Smooth muscle cell (in vitro differentiated cells): ENCODE results near the gene PLA2G4D. TPM values are rescaled to one million over a fixed set of nuclear protein-coding genes. Genes with fewer than 3 reads are reported as not detected.

Experiments used
- DNase-seq: peaks from one replicate; lab custom pipeline; 2025; ENCODE audit not compliant: unreplicated experiment; lab: John Stamatoyannopoulos, UW
- H2AFZ ChIP-seq: fragments of 200-600 bp; sonication (generic); 2 replicates; pipeline ENCODE4 v1.6.0; 2016; ENCODE audit warnings: antibody characterized with exemption, low read depth, mild to moderate bottlenecking
- H3F3A ChIP-seq: fragments of 200-600 bp; sonication (generic); 2 replicates; pipeline ENCODE4 v1.6.0; 2017; ENCODE audit warnings: antibody characterized with exemption, low read depth
- H3K27ac ChIP-seq: fragments of 200-600 bp; sonication (generic); 2 replicates; pipeline ENCODE4 v1.5.1; 2016; ENCODE audit warnings: low read depth, mild to moderate bottlenecking
- H3K27me3 ChIP-seq: fragments of 200-600 bp; sonication (generic); 2 replicates; pipeline ENCODE4 v1.6.1; 2016; ENCODE audit warnings: low read depth, mild to moderate bottlenecking
- H3K36me3 ChIP-seq: fragments of 200-600 bp; sonication (generic); 2 replicates; pipeline ENCODE4 v1.5.1; 2016; ENCODE audit warnings: low read depth
- H3K4me1 ChIP-seq: fragments of 200-600 bp; sonication (generic); 2 replicates; pipeline ENCODE4 v1.5.1; 2016; ENCODE audit warnings: low read depth
- H3K4me2 ChIP-seq: fragments of 200-600 bp; sonication (generic); 2 replicates; pipeline ENCODE4 v1.6.0; 2016; ENCODE audit warnings: mild to moderate bottlenecking
- H3K4me3 ChIP-seq: fragments of 200-600 bp; sonication (generic); 2 replicates; pipeline ENCODE4 v1.5.1; 2016; ENCODE audit warnings: mild to moderate bottlenecking
- H3K79me2 ChIP-seq: fragments of 200-600 bp; sonication (generic); 2 replicates; pipeline ENCODE4 v1.6.0; 2016; ENCODE audit warnings: low read depth, mild to moderate bottlenecking
- H3K9ac ChIP-seq: fragments of 200-600 bp; sonication (generic); 2 replicates; pipeline ENCODE4 v1.6.0; 2016; ENCODE audit warnings: low read depth
- H3K9me3 ChIP-seq: fragments of 200-600 bp; sonication (generic); replicated peaks from 2 replicates; pipeline ENCODE4 v1.5.1; 2016; ENCODE audit warnings: low read depth
- H4K20me1 ChIP-seq: fragments of 200-600 bp; sonication (generic); 2 replicates; pipeline ENCODE4 v1.6.0; 2016; ENCODE audit warnings: low read depth
- WGBS: methylation state at CpG from one replicate; pipeline ENCODE4 v1.1.7; 2016; ENCODE audit warnings: low lambda C conversion rate; 5-methylcytosine and 5-hydroxymethylcytosine counted together
- polyA plus RNA-seq: library from polyadenylated mRNA; unstranded; fragments of >200 nt; fragmentation: Nextera tagmentation; extraction: Ambion mirVana; gene quantifications from 2 replicates; pipeline ENCODE4 v1.2.1, GENCODE V29; 2016
- total RNA-seq: library from RNA; depleted of rRNA; stranded (reverse); fragments of >200 nt; gene quantifications from 2 replicates; pipeline ENCODE4 v1.2.3, GENCODE V29; 2014
- TF ChIP-seq, protein P1 (sequence below): fragments of 200-600 bp; sonication (generic); IDR thresholded peaks from 2 replicates; pipeline ENCODE4 v1.5.1; 2017; ENCODE audit warnings: borderline replicate concordance, mild to moderate bottlenecking, antibody characterized with exemption; ENCODE audit not compliant: insufficient read depth, poor library complexity, severe bottlenecking

Gene PLA2G4D
- total and polyA plus RNA-seq, 2 experiments from 2014 or later: 0.17 to 0.36 TPM

DNA sequence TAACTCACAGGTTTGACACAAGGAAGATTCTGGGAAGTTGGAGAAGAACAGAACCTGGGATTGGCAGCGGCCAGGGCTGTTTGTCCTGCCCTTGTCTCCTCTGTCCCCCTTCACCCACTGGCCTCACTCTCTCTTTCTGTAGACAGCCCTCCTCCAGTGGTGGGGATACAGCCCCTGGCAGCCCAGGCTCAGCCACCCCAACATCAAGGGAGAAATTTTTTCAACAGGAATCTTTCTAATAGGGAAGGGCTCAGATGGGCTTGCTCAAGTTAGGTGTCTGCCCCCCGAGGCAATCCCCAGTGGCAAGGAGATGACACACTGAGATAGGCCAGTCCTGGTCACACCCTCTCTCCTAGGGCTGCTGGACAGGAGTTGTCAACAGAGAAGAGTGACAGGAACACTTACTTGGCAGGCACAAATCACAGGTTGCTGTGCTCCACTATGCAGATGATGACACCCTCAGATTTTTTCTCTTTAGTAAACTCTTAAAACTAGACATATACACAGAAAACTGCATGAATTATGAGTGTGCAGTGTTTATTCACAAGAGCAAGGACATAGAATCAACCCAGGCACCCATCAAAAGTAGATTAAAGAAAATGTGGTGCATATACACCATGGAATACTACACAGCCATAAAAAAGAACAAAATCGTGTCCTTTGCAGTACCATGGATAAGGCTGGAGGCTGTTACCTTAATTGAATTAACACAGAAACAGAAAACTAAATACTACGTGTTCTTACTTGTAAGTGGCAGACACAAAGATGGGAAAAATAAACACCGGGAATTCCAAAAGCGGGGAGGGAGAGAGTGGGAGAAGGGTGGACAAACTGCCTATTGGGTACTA lies 36.3 kb downstream of the PLA2G4D start:
- TF ChIP-seq, protein P1, sequence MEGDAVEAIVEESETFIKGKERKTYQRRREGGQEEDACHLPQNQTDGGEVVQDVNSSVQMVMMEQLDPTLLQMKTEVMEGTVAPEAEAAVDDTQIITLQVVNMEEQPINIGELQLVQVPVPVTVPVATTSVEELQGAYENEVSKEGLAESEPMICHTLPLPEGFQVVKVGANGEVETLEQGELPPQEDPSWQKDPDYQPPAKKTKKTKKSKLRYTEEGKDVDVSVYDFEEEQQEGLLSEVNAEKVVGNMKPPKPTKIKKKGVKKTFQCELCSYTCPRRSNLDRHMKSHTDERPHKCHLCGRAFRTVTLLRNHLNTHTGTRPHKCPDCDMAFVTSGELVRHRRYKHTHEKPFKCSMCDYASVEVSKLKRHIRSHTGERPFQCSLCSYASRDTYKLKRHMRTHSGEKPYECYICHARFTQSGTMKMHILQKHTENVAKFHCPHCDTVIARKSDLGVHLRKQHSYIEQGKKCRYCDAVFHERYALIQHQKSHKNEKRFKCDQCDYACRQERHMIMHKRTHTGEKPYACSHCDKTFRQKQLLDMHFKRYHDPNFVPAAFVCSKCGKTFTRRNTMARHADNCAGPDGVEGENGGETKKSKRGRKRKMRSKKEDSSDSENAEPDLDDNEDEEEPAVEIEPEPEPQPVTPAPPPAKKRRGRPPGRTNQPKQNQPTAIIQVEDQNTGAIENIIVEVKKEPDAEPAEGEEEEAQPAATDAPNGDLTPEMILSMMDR: no peak
- Histone ChIP-seq H3K4me3 (no peak overlapping the region), H2AFZ (no peak overlapping the region), H3K9me3 (no peaks in the 10 kb centered on the region), H3K79me2 (no peaks in the 10 kb centered on the region), H3F3A (no peaks in the 10 kb centered on the region), H3K4me1 (no peaks in the 10 kb centered on the region), H3K9ac (peak overlapping the region; percentile 69), H3K4me2 (peak overlapping the region; percentile 6), H3K36me3 (no peaks in the 10 kb centered on the region), H4K20me1 (no peaks in the 10 kb centered on the region), H3K27me3 (peaks cover 4% of the 10 kb centered on the region), H3K27ac (peak overlapping the region; percentile 88)
- no peak for DNase-seq
- WGBS: 88% methylated on average over 6 of the region's 6 CpGs

DNA sequence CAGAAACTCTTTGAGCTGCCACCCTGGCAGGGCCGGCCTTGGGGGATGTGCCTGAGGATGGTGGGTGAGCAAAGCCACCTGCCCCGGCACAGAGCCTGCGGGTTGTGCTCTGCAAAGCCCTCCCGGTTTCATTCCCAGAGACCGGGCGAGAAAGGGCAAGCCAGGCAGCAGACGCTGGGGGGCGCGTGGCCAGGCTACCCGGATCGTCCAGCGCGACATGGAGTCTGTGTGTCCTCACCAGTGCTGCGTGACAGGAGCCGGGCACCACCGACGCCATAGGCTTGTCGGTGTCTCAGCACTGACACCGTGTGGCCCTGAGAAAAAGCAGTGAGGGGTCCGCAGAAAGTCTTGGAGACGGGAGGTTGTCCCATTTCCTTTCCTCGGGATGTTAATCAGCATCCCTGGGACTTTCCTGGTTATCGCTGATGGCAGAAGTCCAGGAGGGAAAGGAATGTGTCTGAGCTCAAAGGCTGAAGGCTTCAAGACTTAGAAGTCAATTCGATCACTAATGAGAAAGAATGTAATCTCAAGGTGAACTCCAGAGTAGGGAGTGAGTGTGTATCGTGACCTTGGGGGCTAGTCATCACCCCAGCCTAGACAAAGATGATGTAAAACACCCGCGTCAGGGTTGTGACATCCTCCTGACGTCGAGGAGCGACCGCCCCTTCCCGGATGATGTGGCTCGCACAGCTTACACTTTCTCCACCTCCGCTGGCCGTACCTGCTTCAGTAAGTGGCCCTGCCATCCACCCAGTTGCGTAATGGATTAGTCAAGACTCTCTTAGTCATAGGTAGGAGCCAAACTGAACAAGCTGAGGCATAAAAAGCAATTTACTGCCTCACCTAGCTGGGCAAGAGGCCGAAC lies 37.2 kb downstream of the PLA2G4D start:
- WGBS: 22% methylated on average over 37 of the region's 37 CpGs

DNA sequence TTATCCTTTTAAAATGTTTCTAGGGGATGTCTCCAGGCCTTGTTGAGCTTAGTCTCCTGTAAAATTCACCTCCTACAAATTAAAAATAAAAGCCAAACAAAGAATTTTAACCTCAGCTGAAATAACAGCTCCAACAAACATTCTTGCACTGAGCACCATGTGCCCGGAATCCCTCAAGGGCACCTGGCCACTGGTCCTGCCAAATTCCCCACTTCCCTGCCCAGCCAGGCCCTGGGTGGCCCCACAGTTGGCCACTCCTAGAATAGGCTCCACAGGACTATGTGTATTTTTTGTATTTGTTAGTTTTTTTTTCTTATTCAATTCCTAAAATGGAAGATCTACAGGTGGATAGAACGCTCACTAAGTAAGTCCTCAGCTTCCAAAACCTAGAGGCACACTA lies 40.4 kb downstream of the PLA2G4D start:
- DNase-seq: no peak

More for the DNA sequence above, 37.2 kb downstream of the PLA2G4D start:
- H3F3A ChIP-seq: no peaks in the 10 kb centered on the region
- no peaks in the 10 kb centered on the region for H3K36me3 ChIP-seq
- no peaks in the 10 kb centered on the region for H3K9me3 ChIP-seq
- H3K27me3 ChIP-seq: peaks cover 4% of the 10 kb centered on the region
- peak; percentile 53 for DNase-seq
- peak overlapping the region; percentile 69 for H3K9ac ChIP-seq
- peak overlapping the region; percentile 34 for H3K4me3 ChIP-seq
- TF ChIP-seq, protein P1: peak; percentile 47
- H3K4me2 ChIP-seq: peak overlapping the region; percentile 76
- peak overlapping the region; percentile 10 for H2AFZ ChIP-seq
- no peaks in the 10 kb centered on the region for H3K4me1 ChIP-seq
- H3K79me2 ChIP-seq: no peaks in the 10 kb centered on the region
- H3K27ac ChIP-seq: peak overlapping the region; percentile 88
- H4K20me1 ChIP-seq: no peaks in the 10 kb centered on the region

More for the DNA sequence above, 40.4 kb downstream of the PLA2G4D start:
- no peak overlapping the region for H3K9ac ChIP-seq
- no peak overlapping the region for H3K4me2 ChIP-seq
- H4K20me1 ChIP-seq: no peaks in the 10 kb centered on the region
- H3K27ac ChIP-seq: no peak overlapping the region
- no peak overlapping the region for H3K4me3 ChIP-seq
- H3K79me2 ChIP-seq: no peaks in the 10 kb centered on the region
- H3K9me3 ChIP-seq: no peaks in the 10 kb centered on the region
- H3K36me3 ChIP-seq: no peaks in the 10 kb centered on the region
- H3K27me3 ChIP-seq: peaks cover 4% of the 10 kb centered on the region
- H3K4me1 ChIP-seq: no peaks in the 10 kb centered on the region
- 50% methylated on average over 2 of the region's 2 CpGs for WGBS
- TF ChIP-seq, protein P1: no peak
- H2AFZ ChIP-seq: no peak overlapping the region
- H3F3A ChIP-seq: no peaks in the 10 kb centered on the region
